DND-41 (cell line): ENCODE results near the gene SOAT2.

Experiments
- ATAC-seq: fragments of 200-7000 bp; cut with Tn5 transposase; 3 replicates; pipeline ENCODE4 v1.9.1; 2021; ENCODE audit warnings: low read depth; ENCODE audit not compliant: insufficient read depth
- DNase-seq: peaks from one replicate; pipeline ENCODE4 v3.0.0-alpha.2; 2020
- H2AFZ ChIP-seq: 2 replicates; pipeline ENCODE4 v1.6.0; 2012; ENCODE audit warnings: low read depth, low read length
- H3K27ac ChIP-seq: 2 replicates; pipeline ENCODE4 v1.5.1; 2012; ENCODE audit warnings: low read length, inconsistent platforms
- H3K27me3 ChIP-seq: fragments of 200-600 bp; sonication (generic); 2 replicates; pipeline ENCODE4 v1.6.0; 2012; ENCODE audit warnings: low read length, mild to moderate bottlenecking, inconsistent platforms; ENCODE audit not compliant: insufficient read depth, poor library complexity
- H3K36me3 ChIP-seq: 2 replicates; pipeline ENCODE4 v1.5.1; 2012; ENCODE audit warnings: low read length, inconsistent platforms; ENCODE audit not compliant: insufficient read depth
- H3K4me1 ChIP-seq: 2 replicates; pipeline ENCODE4 v1.5.1; 2012; ENCODE audit warnings: mild to moderate bottlenecking, low read length; ENCODE audit not compliant: insufficient read depth
- H3K4me2 ChIP-seq: 2 replicates; pipeline ENCODE4 v1.6.0; 2012; ENCODE audit warnings: mild to moderate bottlenecking, moderate library complexity, low read length, inconsistent platforms; ENCODE audit not compliant: insufficient read depth
- H3K4me3 ChIP-seq, 2 experiments: fragments of 200-600 bp in 1 of 2; shearing (Covaris generic) in 1 of 2; 2 replicates each; pipeline ENCODE4 v1.5.1; 2012 to 2016; ENCODE audit warnings: inconsistent platforms in 2 of 2, low read length in 2 of 2, mild to moderate bottlenecking in 2 of 2, low read depth in 1 of 2, moderate library complexity in 1 of 2
- H3K79me2 ChIP-seq: 2 replicates; pipeline ENCODE4 v1.6.0; 2012; ENCODE audit warnings: low read length, inconsistent platforms; ENCODE audit not compliant: insufficient read depth
- H3K9ac ChIP-seq: 2 replicates; pipeline ENCODE4 v1.6.0; 2012; ENCODE audit warnings: low read depth, mild to moderate bottlenecking, inconsistent platforms, low read length, moderate library complexity
- H3K9me3 ChIP-seq: 2 replicates; pipeline ENCODE4 v1.5.1; 2012; ENCODE audit warnings: low read length, moderate library complexity, mild to moderate bottlenecking, inconsistent platforms; ENCODE audit not compliant: insufficient read depth, severe bottlenecking
- H4K20me1 ChIP-seq: 2 replicates; pipeline ENCODE4 v1.6.0; 2012; ENCODE audit warnings: low read length; ENCODE audit not compliant: insufficient read depth
- EZH2 ChIP-seq: IDR thresholded peaks from 3 replicates; pipeline ENCODE4 v1.6.1; 2012; ENCODE audit warnings: borderline replicate concordance, low read depth, mild to moderate bottlenecking, moderate library complexity, low read length, inconsistent platforms; ENCODE audit not compliant: severe bottlenecking
- TF ChIP-seq, protein P1 (sequence below): IDR thresholded peaks from 2 replicates; pipeline ENCODE4 v1.5.1; 2012; ENCODE audit warnings: borderline replicate concordance, low read length, moderate library complexity, mild to moderate bottlenecking; ENCODE audit not compliant: poor library complexity, severe bottlenecking; ENCODE audit errors: extremely low read depth

SOAT2 gene

DNA sequence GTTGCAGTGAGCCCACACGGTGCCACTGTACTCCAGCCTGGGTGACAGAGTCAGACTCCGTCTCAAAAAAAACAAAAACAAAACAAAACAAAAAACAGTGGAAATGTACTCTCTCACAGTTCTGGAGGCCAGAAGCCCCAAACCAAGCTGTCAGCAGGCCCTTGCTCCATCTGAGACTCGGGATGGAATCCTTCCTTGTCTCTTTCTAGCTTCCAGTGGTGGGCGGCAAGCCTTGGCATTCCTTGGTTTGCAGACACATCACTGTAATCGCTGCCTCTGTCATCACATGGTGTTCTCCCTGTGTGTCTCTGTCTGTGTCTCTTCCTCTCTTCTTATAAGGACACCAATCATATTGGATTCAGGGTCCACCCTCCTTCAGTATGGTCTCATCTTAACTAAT lies 47.0 kb upstream of the SOAT2 start:
- Histone ChIP-seq H3K4me1 (no peaks in the 10 kb centered on the region), H3K4me3 (no peak overlapping the region), H3K27me3 (no peaks in the 10 kb centered on the region), H3K4me2 (no peak overlapping the region), H2AFZ (no peak overlapping the region), H3K79me2 (no peaks in the 10 kb centered on the region), H3K9ac (no peak overlapping the region), H4K20me1 (no peaks in the 10 kb centered on the region), H3K36me3 (no peaks in the 10 kb centered on the region), H3K9me3 (no peaks in the 10 kb centered on the region), H3K27ac (no peak overlapping the region)
- DNase-seq: no peak
- ATAC-seq: no peak
- TF ChIP-seq, protein P1, sequence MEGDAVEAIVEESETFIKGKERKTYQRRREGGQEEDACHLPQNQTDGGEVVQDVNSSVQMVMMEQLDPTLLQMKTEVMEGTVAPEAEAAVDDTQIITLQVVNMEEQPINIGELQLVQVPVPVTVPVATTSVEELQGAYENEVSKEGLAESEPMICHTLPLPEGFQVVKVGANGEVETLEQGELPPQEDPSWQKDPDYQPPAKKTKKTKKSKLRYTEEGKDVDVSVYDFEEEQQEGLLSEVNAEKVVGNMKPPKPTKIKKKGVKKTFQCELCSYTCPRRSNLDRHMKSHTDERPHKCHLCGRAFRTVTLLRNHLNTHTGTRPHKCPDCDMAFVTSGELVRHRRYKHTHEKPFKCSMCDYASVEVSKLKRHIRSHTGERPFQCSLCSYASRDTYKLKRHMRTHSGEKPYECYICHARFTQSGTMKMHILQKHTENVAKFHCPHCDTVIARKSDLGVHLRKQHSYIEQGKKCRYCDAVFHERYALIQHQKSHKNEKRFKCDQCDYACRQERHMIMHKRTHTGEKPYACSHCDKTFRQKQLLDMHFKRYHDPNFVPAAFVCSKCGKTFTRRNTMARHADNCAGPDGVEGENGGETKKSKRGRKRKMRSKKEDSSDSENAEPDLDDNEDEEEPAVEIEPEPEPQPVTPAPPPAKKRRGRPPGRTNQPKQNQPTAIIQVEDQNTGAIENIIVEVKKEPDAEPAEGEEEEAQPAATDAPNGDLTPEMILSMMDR: no peak
- no peak for TF ChIP-seq EZH2

DNA sequence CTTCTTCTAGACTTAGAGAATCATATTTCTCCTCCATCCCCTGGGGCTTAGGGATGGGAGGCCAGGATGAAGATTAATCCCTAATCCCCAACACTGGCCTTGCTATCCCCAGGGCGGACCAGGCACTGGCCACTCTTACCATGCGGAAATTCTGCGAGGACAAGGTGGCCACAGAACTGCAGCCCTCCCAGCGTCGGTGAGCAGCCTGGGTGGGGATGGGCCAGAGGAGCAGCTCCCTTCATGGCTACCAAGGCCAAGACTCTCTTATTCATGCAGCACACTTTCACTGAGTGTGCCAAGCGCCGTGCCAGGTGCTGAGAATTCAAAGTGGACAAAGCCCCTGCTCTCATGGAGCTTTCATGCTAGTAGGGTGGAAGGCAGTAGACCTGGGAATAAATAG lies 46.4 kb upstream of the SOAT2 start:
- no peaks in the 10 kb centered on the region for H3K9me3 ChIP-seq
- H3K36me3 ChIP-seq: no peaks in the 10 kb centered on the region
- no peaks in the 10 kb centered on the region for H3K27me3 ChIP-seq
- H3K79me2 ChIP-seq: no peaks in the 10 kb centered on the region
- H3K4me3 ChIP-seq: no peak overlapping the region
- DNase-seq: no peak
- no peak overlapping the region for H3K27ac ChIP-seq
- H3K4me2 ChIP-seq: no peak overlapping the region
- ATAC-seq: no peak
- no peaks in the 10 kb centered on the region for H3K4me1 ChIP-seq
- no peak overlapping the region for H2AFZ ChIP-seq
- TF ChIP-seq, protein P1: no peak
- no peak for TF ChIP-seq EZH2
- no peak overlapping the region for H3K9ac ChIP-seq
- H4K20me1 ChIP-seq: no peaks in the 10 kb centered on the region

DNA sequence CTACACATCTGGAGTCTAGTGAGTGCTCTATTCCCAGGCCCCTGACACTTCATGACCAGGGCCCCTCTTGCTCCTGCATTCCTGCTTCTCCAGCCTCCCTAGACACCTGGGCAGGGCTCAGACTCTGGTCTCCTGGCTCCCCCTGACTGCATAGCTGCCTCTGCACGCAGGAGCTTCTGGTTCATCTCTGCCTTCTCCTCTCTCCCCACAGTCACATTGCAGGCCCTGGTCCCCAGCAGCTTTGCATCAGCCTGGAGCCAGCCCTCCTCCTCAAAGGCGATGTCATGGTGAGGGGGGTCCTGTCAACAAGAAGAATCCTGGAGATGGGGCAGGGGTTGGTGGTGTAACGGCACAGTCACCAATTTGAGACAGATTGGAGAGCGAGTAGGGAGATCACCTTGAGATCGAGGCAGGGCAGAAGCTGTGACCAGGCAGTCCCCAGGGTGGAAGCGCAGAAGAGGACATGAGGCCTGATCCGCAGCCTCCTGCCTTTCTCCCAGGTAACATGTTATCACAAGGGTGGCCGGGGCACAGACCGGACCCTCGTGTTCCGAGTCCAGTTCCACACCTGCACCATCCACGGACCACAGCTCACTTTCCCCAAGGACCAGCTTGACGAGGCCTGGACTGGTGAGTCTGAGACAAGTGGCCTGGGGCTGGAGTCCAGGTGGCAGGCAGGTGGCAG lies 45.3 kb upstream of the SOAT2 start:
- Histone ChIP-seq H3K4me2 (no peak overlapping the region), H3K27me3 (no peaks in the 10 kb centered on the region), H4K20me1 (no peaks in the 10 kb centered on the region), H3K36me3 (no peaks in the 10 kb centered on the region), H3K9me3 (no peaks in the 10 kb centered on the region), H2AFZ (no peak overlapping the region), H3K27ac (no peak overlapping the region), H3K4me3 (no peak overlapping the region), H3K4me1 (no peaks in the 10 kb centered on the region), H3K79me2 (no peaks in the 10 kb centered on the region), H3K9ac (no peak overlapping the region)
- TF ChIP-seq, protein P1: no peak
- TF ChIP-seq EZH2: no peak
- ATAC-seq: no peak
- DNase-seq: no peak
